Measurements from ENCODE around the gene EIF2AK3.
"Not testable (repeated sequence)": the region's sequence is repeated elsewhere in the genome, so short reads cannot be mapped to it uniquely, and the experiment has no call there.

The EIF2AK3 gene

DNA sequence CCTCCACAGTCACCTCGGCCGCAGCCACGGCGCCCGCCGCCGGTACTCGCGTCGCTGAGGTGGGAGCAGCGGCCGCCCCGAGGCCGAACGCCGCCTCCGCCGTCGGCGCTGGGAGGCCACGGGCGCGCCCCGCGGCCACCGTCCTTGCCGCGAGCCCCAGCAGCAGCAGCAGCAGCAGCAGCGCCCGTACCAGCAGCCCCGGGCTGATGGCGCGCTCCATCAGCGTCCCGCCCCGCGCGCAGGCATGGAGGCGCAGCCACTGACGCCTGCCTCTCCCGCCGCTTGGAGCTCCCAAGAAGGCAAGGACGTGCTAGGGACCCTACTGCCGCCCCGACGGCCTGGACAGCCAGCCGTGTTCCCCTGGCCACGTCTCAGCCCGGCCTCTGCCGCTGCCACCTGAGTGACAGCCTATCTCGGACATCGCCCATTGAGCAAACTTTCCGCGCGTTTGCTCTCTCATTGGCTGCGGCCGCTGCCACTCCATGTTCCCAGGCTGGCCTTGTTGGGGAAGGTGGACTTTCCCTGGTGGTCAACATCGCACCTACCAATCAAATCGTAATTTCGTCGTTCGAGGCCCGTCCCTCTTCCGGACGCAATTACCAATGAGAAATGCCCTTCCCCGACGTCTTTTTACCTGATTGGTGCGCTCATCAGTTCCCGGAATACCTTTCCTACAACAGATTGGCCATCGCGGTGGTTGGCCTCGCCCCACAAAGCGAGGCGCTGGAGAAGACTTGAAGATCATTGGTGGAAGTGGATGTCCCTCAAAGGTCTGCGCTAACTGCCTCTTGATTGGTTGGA, at the start of gene EIF2AK3:
TSS of gene EIF2AK3 (minus strand) at position 410 of the 801 bp plus-strand sequence. CDS start at position 220, 190 bp downstream.
- DNase-seq = peak; percentile 100

DNA sequence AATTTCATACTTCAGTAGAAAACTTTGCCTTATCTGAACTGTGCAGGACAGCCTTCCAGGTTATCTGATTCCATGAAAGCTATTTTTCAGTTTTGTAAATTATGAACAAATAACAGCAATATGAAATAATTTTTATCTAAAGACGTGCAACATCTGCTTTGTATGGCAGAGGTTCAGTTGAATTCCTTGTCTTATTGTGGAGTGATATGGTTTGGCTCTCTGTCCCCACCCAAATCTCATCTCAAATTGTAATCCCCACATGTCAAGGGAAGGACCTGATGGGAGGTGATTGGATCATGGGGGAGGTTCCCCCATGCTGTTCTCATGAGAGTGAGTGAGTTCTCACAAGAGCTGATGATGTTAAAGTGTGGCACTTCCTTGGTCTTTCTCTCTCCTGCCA, 46.1 kb upstream of the EIF2AK3 start:
- DNase-seq = no peak

DNA sequence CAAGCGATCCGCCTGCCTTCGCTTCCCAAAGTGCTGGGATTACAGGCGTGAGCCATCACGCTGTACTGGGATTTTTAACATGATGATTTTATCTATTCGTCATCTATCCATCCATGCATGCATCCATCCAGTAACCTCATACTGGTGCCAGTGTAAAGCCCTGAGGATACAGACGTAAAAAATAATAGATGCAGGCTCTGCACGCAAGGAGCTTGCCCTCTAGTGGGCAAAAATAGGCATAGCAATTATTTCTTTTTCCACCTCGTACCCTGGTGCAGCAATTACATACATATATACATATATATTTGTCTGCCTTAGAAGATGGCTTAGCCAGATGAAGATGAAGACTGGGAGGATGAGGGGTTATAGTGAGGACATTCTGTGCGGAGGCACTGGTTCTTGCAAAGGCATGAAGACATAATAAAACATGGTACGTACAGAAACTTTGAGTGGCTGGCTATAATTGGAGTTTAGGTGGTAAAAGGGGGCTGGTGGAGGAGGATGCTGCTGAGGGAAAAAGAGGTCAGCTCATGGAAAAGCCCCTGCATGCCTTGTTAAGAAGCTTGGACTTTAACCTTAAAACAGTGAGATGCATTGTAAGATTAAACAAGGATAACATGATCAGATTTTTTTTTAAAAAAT, 44.6 kb upstream of the EIF2AK3 start:
- DNase-seq = peak; percentile 42

DNA sequence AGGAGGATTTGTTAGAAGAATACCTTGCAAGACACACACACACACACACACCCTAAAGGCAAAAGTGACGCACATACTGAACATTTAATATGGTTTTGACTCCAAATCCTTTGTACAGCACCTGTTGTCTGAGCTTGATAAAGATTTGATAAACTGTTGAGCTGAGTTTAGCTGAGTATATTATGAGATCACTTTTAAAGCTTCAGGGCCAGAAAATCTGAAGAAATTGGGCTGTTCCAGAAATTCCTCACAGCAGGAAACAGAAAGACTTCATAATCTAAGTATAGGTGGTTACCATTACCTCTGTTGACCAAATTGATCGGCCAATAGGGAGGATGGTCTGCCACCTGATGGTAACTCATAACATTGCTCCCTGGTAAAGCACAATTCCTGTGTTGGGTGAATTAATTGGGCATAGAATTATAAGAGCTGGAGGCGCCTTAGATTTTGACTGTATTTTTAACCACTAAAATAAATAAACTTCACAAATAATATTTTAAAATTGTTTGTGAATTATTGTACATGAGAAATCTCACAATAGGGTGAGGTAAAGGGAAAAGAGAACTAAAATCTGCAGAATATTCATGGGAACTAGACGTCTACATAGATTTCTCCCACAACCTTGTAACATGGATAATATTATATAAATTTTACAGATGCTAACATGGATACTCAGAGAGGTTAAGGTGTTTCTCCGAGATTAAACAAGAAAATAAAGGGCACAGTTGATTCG, 42.4 kb upstream of the EIF2AK3 start:
- DNase-seq = peak; percentile 54

DNA sequence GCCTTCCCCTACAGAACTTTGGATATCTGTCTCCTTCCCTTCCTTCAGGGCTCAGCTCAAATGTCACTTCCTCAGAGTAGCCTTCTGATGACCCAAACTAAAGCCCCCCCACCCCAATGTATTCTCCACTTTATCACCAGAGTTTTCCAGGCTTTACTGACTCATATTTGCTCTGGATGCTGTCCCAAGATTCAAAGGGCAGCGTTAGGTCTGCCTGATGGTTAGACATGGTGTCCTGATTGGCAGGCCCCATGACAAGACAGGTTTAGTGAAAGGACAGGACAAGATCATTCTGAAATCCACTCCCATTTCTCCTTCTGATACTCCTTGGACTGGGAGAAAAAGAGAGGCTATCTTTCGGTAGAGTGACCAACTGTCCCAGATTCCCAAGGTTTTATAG, 41.6 kb upstream of the EIF2AK3 start:
- DNase-seq = no peak

DNA sequence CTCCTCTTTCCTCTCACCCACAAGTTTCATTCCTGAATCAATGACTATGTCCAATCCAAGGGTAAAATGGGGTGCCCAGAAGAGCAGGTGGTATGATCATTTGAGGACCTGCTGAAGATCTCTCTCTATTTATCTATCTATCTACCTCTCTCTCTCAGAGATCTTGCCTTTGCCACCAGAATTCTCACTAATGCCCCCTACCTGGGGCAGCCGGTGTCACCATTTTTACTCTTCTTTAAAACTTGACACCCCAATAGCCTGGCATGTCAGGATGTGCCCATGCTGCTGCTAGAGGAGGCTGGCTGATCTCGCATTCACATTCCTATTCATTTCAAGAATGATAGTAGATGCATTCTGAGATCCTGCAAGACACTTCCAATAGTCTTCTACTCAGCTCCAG, 40.0 kb upstream of the EIF2AK3 start:
- DNase-seq = no peak

DNA sequence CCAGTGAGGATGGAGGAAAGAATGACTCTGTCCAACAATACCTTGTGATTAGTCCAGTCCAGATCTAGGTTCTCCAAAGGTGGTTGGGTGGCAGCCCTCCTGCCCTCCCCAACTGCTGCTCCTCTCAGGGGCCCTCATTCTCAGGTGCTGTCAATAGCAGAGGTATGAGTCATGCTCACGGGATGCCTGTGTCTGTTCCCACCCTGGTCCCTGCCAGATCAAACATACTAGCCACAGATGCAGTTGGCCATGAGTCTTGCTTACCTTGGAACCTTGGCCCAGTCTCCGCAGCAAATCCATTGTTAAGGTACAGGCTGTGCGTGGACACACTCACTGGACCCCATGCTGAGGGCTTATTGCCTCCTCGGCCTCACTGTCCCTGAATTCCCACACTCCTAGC, 39.3 kb upstream of the EIF2AK3 start:
- DNase-seq = no peak

DNA sequence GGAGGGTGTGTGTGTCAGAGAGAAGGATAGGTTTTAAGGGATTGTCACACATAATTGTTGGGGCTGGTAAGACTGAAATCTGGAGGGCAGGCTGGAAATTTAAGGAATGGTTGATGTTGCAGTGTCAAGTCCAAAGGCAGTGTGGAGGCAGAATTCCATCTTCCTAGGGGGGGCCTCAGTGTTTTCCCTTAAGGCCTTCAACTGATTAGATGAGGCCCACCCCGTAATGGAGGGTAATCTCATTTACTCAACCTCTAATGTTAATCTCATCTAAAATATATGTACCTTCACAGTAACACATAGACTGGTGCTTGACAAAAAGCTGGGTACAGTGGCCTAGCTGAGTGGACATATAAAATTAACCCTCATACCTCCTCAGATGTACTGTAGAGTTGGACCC, 33.4 kb upstream of the EIF2AK3 start:
- no peak for DNase-seq

DNA sequence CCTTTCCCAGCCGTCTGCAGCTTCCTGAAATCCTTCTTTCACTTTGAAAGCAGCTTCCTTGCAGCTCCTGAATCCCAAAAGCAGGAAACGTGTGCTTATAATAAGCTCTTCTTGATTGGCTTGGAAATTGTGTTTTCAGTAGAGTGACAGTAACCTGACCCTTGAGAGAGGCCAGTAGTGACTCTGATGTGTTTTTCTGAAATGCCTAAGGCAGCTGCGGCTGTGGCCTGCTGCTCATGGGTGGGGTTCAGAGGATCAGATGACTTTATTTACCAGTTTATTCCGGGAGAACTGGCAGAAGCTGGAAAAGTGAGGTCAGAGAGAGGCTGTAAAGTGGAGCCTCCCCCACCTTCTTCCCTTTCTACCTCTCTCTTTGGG, 32.3 kb upstream of the EIF2AK3 start:
- peak; percentile 95 for DNase-seq

DNA sequence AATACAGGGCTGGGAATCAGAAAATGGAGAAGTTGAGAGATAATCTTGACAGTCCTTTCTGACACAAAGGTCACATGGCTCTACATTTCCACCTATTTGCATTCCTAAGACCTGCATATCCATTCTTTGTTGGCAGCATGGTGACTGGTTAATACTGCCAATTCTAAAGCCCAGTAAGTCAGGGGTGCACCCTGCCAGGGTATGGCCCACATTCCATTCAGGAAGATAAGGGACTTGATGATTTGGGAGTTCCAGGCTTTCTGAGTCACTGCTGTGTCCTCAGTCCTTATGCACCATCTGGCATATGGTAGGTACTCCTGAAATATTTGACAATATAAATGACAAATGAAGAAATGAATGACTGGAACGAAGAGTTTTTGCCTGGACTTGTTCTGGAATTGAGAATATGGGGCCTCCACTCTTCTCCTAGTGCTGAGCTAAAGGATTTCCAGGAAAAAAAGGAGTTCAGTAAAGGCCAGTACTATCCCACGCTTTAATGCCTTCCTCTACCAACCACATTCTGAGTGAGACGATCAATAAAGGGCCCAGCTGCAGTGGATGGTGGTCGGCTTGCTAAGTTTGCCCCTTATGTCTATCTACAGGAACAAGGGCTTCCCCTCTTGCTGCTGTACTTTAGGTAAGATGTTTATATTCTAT, 31.7 kb upstream of the EIF2AK3 start:
- DNase-seq = no peak

DNA sequence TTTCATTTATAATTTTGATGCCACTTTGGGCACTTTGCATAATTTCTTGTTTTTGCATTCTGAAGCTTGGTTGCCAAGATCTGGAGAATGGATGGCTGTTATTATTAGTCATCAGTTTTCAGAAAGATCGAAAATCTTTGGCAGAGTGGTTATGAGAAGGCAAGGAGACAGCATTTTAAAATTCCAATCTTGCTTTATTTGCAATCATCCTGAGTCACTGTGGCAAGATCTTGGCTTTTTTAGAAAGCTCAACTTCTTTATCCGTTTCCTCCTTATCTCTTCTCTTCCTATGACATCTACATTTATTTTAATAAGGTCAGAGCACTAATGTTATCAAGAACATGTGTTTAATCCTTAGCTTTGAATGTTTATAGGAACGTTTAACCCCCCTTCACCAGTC, 31.1 kb upstream of the EIF2AK3 start:
- no peak for DNase-seq

DNA sequence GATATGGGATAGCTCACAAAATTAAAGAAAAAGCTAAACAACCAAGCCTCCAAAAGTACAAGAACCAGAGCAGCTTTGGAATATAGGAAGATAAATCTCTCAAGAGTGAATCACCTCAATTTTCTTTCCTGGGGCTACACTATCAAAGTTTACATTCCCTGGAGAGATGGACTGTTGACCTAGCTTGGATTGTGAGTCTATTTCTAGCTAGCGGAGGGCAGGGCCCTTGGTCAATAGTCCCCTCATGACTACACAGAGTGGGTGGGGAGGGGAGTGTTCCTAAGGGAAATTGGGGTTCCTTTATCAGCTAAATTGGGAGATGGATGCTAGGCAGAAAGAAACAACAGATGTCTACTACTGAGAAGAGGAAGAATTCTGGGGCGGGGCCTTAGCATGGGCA, 29.9 kb upstream of the EIF2AK3 start:
- no peak for DNase-seq

DNA sequence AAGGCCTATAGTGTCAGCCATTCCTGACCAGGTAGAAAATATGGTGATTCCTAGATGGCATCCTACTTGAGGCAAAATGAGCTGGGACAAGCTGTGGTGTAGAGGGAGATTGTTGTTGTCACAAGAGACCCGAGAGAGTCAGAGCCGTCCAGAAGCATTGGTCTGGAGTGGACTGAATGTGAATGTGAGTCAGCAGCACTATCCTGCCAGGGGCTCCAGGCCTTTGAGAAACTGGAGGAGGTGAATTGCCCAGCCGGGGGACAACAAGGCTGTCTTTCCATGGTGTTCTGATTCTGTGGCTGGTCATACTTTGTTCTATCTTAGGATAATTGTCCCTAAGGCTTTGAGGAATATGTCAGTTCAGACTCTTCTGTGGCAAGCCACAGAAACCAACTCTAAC, 29.4 kb upstream of the EIF2AK3 start:
- no peak for DNase-seq

DNA sequence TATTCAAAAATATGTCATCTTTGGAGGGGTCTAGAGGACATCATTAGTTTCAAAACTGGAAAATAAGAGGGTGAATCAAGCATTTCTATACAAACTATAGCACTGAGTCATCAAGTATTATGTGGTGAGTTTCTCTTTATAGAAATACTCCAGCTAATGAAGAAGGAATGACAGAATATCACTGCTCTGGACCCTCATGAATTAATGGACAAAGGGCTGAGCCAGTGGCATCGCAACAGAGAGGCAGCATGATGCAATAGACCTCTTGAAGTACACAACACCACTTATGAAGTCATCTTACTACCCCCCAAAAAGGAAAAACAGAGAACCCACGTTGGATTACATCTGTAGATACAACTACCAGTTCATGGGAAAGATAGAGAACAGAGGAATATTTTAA, 27.4 kb upstream of the EIF2AK3 start:
- DNase-seq = no peak

DNA sequence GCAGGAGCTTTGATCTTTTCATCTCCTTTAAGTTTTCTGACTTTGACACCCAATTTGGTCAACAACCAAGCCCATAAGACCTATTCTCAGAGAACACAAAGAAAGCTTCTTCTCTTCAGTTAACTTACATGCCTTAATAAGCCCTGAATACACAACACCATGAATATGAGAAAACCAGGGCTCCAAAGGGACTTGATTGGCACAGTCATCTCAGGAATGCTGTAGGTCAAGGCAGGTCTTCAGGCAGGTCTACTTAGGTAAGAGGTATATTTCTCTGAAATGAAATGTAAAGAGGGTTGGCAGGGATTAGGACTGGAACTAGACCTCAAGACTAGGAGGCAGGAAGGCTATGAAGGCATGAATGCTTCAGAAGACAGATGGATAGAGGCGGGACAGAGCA, 24.4 kb upstream of the EIF2AK3 start:
- no peak for DNase-seq

DNA sequence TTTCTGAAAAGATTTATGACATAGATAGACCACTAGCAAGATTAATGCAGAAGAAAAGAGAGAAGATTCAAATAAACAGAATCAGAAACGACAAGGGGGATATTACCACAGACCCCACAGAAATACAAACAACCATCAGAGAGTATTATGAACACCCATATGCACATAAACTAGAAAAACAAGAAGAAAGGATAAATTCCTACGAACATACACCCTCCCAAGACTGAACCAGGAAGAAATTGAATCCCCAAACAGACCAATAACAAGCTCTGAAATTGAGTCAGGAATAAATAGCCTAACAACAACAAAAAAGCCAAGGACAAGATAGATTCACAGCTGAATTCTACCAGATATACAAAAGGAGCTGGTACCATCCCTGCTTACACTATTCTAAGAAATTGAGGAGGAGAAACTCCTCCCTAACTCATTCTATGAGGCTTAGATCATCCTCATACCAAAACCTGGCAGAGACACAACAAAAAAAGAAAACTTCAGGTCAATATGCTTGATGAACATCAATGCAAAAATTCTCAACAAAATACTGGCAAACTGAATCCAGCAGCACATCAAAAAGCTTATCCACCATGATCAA, 18.1 kb upstream of the EIF2AK3 start:
- not testable (repeated sequence) for DNase-seq

DNA sequence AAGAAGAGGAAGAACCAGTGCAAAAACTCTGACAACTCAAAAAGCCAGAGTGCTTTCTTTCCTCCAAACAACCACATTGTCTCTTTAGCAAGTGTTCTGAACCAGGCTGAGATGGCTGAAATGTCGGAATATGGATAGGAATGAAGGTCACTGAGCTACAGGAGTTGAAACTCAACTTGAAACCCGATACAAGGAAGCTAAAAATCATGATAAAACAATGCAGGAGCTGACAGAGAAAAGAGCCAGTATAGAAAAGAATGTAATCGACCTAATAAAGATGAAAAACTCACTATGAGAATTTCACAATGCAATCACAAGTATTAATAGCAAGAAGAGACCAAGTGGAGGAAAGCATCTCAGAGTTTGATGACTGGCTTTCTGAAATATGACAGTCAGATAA, 15.0 kb upstream of the EIF2AK3 start:
- no peak for DNase-seq

DNA sequence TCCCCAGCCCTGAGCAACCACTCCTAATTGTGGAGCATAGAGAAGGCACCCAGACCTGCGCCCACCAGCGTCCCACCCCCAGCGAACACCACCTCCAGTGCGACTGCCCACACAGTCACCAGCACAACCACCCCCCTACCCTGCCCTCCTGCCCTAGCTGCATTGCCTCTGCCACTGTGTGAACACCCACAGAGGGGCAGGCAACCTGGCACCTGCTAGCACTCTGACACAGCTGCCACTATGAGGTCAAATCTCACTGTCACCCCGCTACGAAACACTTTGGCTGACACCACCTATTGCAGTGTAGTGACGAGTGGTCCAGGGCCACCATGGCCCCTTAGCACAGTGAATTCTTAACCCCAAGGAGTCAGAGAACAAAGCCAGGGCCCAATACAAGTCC, 14.1 kb upstream of the EIF2AK3 start:
- DNase-seq = no peak

DNA sequence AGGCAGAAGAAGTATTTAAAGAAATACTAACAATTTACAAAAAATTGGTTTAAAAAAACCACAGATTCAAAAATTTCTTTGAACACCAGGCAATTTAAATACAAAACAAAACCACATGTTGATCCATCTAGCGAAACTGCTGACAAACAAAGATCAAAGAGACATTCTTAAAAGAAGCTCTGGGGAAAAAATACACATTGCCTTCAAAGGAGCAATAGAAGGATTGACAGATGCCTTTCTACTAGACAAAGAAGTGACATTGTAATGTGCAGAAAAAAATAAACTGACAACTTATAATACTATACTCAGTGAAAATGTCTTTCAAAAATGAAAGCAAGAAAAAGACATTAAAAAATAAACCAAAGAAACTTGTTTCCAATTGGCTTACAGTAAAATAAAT, 12.6 kb upstream of the EIF2AK3 start:
- DNase-seq = no peak

DNA sequence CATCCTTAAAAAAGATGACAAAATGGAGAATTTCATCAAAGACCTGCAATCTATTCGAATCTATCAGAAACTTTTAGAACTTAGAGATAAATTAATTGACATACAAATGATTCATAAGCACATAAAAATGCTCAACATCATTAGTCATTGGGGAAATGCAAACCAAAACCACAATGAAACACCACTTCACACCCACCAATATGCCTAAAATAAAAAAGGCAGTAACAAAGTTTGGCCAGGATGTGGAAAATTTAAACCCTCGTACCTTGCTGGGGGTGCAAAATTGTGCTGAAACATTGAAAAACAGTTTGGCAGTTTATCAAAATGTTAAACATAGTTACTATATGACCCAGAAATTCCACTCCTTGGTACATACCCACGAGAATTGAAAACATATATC, 11.5 kb upstream of the EIF2AK3 start:
- no peak for DNase-seq

DNA sequence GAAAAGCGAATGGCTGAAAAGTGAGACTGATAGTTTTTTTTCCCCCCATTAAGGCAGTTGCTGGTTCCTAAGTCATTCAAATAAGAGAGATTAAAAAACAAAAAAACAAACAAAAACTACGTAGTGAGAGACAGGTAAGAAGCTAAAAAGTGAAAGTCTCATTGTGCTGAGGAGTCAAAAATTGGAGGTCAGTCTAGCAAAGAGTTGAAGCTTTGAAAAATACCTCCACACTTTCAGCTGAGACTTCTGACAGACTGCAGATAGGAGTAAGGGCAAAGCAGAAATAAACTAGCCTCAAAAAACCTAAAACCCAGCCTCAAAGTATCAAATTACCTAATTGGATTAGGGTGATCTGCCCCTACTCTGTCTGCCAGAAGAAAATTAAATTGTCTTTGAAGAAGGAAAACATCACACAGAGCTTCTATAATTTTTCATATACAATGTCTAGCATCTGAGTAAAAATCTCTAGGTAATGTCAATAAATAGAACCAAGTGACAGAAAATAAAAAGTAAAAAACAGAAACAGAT, 10.9 kb upstream of the EIF2AK3 start:
- no peak for DNase-seq

DNA sequence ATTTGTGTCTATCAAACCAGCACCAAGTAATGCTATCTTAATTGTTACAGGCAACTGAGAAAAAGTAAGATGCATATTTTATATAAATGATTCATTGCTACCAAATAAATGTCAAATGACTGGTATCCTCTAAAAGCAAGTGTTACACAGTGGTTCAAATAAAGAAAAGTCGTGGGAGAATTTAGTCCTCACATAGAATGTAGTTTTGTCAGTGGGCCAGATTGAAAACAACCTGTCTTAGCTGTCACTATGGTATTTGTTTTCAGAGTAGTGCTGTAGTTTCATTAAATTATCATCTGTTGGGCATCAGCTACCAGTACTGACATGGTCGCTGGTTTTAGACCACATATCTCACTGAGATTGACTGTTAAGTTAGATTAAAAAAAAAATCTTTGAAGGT, 10.2 kb upstream of the EIF2AK3 start:
- DNase-seq = no peak

DNA sequence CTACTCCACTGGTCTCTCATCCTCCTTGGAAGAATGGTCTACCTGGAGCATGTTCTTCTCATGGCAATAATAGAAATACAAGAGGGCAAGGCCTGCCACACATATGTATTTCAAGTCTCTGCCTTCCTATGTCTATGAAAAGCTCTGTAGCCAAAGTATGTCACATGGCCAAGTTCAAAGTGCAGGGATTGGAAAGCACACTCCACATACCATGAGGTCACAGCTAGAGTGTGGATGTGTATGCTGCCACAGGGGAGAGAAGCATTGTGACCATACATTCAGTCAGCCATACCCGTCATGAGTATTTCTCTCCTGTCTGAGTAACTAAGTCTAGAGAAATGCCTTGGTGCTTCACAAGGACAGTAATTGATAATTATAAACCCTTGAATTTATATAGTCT, 8.8 kb upstream of the EIF2AK3 start:
- no peak for DNase-seq
